HuH-7.5 (cell line): ENCODE measurements around the gene MAMLD1.

Experiments
- DNase-seq: peaks from one replicate; pipeline ENCODE4 v3.0.0; 2011; ENCODE audit warnings: low spot score

Gene MAMLD1

DNA sequence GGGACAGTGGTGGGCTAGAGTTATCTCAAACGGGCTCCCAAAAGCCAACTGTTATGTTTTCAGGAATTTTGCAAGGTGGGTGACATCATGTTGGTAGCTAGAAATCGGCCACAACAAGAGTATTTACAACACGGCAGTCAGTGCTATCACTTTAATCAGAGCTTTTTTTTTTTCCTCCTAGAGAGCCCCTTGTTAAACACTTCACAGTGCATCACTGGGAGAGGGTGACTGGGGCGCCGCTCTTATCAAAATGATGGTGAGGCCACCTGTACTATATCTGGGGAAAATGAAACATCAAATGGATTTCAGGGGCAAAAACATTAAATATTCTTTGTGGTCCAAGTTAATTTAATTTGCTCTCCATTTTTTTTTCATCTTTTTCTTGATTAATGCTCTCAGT, 44.9 kb downstream of the MAMLD1 start:
- no peak for DNase-seq

DNA sequence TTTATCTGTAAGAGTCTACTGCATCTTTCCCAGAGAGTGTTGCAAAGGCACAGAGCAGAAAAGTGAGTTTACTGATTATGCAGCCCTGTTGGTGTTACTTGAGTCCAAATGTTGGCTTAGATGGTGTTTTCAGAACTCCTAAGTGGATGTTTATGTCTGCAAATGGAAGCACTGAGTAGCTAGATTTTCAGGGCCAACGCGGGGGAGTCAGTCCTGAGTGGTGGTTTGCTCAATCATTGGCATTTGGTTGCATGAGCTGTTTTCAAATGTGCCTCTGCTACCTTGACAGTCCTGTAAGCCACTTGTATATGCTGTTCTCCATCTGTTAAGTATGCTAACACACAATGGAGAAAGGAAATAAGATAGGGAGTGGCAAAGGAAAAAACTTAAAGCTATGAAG, 45.4 kb downstream of the MAMLD1 start:
- no peak for DNase-seq

DNA sequence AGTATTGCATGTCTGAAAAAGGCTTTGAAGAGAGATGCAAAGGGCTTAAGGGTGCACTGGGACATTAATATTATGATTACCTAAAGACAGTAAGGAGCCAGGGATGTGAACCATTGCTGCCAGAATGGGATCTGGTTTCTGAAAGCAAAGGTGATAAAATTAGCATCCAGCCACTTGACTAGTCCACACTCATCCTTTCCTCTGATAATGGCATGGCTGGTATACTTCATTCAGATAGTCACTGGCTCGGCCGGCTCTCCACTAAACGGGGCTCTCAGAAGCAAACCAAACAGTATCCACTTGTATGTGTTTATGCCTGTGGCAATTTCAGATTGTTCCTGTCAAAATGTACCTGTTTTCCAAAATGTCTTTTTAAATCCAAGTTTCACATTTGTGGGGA, 46.4 kb downstream of the MAMLD1 start:
- DNase-seq = no peak

DNA sequence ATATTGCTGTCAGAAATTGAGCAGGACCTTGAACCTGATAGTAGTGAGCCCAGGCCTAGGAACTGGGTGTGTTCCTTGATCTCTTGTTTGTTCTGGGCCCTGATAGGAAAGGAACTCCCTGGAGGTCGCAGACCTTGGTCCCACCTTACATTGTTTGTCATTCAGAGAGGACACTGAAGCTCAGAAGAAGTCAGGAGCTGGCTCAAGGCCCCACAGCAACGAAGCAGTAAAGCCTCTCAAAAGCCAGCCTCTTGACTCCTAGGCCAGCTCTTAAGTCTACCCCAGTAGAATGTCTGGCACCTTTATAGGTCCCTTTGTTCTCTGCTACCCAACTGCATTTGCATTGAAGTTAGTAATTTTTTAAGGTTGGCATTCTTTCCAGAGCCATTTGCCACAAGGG, 46.8 kb downstream of the MAMLD1 start:
- DNase-seq = no peak

DNA sequence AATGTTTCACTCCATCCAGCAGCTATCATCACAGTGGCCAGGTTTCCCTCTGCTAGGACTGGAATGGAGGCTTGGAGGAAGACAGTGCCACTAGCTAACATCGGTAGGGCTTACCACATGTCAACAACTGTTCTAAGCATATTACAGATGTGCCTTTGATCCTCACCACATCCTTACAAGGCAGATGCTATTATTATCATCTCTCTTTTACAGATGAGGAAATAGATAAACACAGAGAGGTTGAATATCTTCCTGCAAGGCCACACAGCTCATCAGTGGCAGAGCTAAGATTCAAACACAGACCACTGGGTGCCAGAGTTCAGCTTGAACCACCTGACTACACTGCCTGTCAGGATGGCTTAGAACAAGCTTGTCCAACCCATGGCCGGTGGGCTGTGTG, 47.4 kb downstream of the MAMLD1 start:
- no peak for DNase-seq

DNA sequence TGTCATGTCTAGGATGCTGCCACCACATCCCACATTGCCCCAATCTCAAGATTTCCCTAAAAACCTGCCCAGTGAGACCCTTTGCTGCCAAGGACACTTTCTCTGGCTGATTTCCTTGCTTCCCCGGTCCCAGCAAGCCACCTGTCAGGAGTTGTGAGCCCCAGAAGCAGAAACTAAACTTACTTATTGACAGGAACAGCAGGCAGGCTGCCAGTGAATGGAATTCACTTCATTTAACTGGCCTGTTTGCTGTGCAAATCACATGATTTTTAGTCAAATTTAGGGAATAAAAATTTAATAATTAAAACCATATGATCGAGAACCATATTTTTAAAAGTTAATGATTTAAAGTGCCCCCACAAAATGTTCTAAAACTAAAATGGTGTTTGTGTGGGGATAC, 48.5 kb downstream of the MAMLD1 start:
- DNase-seq = no peak

DNA sequence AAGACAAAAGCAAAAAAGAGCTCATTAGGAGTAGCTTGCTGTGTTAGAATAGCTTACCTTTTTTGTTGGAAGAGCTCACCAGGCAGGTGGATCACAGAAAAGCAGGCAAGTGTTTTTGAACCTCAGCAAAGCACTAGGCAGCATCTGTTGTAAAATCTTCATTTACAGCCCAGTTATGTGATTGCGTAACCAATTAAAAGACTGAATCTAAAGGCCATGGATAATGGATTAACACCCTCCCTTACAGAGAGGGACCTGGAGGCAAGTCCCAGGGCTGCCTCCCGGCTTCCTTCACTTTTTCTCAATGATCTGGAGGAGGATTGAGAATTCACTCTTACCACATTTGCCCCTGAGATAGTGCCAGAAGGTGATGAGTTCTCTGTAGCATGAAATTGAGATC, 51.1 kb downstream of the MAMLD1 start:
- no peak for DNase-seq

DNA sequence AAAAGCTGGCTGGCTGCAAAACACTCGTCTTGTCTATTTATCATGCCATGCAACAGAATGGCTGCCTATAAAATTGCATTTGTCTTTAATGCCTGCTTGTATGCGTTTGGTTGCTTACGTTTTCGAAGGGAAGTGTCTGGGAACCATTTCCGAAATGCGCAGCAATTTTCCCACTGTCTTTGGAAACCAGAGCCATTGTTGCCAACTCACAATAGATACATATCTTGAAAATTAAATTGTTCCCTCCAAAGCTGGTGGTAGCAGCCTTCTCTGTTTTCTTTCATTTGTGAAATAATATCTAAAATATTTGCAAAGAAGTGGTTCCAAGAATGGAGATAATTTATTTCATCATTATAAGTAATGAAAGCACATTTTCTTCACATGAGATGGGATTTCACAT, 53.4 kb downstream of the MAMLD1 start:
- no peak for DNase-seq

DNA sequence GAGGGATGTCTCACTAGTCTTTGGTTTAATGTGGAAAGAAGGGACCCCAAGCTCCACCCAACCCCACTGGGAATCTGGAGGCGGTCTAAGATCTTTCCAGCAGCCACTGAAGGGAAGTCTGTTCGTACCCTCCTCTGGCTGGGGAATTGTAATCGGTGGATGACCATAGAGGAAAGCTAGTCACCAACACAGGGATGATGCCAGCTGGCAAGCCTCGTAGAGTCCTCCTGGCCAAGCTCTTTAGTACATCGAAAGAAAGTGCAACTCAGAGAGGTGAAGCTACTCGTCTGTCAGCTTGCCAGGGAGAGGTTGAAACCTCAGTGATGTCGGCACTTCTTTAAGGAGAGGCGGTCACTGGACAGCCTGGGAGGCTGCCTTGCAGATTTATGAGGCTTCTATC, 58.7 kb downstream of the MAMLD1 start:
- no peak for DNase-seq

DNA sequence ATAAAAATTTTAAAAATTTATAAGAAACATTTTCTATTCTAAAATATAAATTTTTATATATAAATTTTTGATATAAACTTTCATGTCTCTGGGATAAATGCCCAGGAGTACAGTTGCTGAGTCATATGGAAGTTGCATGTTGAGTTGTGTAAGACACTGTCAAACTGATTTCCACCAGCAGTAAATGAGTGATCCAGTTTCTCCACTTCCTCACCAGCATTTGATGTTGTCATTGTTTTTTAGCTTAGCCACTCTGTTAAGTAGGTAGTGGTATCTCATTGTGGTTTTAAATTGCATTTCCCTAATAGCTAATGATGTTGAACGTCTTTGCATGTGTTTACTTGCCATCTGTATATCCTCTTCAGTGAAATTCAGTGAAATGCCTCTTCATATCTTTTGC, 66.5 kb downstream of the MAMLD1 start:
- DNase-seq = no peak

DNA sequence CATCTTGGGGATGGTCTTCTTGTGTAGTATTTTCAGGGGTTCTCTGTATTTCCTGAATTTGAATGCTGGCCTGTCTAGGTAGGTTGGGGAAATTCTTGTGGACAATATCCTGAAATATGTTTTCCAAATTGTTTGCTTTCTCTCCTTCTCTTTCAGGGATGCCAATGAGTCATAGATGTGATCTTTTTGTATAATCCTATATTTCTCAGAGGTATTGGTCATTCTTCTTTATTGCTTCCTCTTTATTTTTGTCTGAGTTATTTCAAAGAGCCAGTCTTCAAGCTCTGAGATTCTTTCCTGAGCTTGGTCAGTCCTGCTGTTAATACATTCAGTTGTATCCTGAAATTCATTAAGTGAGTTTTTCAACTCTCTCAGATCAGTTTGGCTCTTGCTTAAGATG, 73.1 kb downstream of the MAMLD1 start:
- no peak for DNase-seq

DNA sequence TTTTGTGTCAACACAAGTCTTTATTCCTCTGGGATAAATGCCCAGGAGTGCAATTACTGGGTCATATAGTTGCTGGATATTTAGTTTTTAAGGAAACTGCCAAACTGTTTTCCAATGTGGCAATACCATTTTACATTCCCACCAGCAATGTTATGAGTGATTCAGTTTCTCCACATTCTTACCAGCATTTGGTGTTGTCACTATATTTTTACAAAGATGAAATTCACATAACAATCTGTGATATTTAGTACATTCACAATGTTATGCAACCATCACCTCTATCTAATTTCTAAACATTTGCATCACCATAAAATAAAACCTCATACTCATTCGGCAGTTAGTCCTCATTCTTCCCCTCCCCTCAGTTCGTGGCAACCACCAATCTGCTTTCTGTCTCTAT, 75.0 kb downstream of the MAMLD1 start:
- DNase-seq = no peak

DNA sequence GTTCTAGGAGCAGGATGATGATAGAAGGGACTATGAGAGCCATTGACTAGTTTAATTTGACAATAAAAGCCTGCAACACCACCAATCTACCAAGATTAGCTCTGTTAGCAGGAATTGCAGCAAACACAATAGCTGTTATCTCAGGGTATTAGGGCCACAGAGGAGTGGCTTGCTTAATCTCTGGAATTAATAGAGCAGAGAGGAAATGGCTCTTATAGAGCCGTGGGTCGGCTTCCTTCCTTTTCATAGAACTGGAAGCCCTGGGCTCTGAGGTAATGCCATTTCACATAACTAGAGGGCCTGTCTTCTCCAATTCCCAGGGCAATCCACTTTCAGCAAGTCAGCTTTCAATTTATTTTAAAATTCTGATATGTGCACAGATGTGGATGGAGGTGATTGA, 83.0 kb downstream of the MAMLD1 start:
- DNase-seq = no peak

DNA sequence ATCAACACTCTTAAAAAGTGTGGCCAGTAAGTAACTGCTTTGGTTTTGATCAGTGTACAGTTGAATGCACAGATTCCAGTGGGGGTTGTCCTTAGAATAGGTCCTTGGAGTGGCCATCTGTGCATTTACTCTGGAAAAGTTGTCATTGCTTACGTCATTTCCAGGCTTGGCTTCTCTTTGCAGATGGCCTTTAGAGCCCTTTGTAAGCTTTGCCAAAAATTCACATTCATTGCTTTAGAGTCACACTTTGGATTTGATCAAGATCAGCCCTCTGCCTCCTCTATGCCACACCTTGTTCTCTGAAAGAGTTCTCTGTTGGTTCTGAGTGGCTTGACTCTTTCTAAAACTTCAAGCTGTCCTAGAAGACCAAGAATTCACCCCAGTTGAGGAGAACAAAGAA, 83.9 kb downstream of the MAMLD1 start:
- DNase-seq = no peak

DNA sequence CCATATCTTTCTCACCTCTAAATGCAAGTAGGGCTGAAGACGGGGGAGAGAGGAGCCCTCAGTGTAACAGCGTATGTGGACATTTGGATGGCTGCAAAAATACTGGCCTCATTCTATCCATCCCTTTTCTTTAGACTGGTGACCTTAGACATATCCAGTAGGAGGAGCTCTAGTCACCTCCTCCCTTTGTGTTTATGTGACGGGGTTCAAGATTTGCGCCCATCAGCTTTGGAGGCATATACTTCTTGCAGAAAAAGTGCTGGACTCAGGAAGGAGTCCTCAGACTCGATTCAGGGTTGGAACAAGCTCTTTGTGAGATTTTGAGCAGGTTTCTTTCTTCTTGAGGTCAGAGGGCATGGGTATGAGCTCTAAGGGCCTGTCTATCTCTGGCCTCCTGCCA, 86.2 kb downstream of the MAMLD1 start:
- no peak for DNase-seq

DNA sequence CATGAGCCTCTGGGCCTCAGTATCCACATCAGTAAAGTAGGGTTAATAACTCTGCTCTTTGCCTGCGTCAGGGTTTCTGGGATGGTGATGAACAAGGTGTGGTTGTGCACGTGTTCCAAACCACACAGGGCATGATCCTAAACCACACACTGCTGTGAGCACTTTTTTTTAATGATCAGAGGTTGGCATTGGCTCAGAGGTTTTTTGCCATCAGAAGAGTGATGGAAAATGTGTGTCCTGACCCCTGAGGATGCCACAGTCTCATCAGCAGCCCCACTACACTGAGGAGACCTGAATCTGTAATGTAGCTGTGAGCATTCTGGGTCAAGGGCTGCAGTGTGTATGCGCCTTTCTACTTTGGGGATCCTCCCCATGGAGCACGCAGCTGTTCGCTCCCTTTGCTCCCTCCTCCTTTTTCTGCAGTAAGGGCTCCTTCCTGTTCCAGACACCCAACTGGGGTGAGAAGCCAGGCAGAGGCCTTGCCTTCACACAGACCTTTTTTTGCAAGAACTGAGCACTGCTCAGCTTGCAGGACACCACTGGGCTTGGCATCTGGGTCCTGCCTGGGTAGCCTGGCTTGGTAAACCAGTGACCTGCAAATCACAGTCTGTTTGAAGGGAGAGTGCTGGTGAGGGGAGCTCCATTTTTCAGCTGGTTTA, 87.5 kb downstream of the MAMLD1 start:
- no peak for DNase-seq

DNA sequence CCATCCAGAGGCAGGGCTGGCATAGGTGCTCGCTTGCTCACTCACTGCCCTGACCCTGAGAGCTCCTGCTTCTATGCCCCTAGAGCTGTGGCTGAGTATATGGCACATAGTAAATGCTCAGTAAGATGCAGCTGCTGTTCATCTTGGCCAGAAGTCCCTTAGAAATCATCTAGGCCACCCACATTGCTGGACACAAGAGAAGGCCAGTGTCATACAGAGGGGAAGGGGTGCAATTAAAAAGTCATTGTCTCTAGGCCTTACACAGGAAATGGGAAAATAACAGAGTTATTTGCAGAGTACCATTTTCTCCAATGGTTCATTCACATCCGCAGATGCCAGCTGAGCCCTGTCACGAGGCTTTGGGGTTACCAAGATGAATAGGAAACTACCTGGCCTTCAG, 88.8 kb downstream of the MAMLD1 start:
- no peak for DNase-seq

DNA sequence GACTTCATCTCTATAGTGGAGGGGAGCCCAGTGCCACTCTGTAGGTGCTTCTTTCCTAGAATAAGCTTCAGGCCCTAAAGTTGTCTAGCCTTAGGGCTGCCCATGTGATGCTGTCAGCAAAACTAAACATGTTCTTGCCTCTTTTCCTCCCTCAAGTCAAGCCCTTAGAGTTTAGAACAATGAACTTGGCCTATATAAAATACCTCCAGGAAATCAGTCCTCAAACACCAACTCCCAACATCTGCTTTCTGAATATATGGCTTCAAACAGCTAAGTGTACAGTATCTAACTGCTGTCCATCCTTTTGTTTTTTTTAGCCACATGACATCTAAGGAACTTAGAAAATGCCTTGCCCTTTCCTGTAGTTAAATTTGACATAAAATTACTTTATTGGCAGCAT, 91.0 kb downstream of the MAMLD1 start:
- DNase-seq = no peak

DNA sequence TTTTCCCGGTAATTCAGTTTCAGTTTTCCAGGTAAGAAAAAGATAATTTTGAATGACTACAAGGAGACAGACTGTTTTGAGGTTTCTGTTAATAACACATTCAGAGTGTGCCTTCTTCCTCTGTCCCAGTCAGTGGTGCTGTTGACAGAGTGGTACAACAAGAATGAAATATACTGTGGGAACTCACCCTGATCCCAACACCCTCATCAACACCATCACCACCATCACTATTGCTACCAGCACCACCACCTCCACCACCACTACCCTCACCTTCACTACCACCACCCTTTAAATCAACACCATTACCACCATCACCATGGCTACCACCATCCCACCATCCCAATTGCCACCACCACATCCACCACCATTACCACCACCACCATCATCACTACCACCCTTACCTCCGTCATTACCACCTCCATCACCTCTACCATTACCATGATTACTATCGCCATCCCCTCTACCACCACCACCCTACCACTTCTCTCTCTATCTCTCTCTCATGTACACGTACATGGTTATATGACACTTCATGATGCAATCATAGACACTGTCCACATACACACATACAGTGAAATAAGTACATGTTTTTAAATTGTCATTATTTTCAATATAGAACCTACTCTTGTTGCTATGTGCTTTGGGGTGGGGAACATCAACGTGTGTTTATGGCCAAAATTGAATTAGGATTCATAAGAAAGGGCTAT, 91.5 kb downstream of the MAMLD1 start:
- DNase-seq = no peak

DNA sequence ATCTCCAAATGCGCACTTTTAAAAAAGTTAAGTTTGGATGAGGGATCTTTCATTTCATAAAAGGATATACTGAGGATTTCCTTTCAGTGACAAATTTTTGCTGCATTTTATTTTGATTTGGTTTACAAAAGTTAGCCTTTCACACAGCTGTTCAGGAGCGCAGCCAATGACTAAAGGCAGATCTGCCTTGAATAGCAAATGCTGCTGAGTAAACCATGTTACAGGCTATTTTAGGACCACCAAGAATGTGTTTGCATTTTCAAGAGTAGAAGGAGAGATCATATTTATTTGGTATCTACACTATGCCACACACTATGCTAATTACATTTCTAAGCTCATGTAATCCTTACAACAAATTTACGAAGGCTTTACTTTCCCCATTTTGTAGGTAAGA, 92.1 kb downstream of the MAMLD1 start:
- DNase-seq = no peak

DNA sequence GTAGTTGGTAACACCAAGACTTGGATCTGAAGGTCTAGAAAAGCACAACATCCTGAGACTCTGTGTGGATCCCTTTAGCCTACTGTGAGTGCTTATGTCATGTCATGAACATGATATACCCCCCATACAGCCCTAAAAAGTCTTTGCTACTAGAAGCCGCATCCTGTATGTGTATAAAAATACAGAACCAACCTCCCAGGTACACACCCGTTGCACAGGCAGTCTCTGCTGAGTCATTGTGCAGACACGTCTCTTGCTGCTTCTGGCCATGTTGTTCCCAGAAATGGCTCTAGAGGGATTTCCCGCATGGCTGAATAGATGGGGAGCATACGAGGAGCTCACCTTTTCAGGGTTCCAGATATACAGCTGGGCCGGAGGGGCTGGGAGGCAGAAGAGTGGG, 93.3 kb downstream of the MAMLD1 start:
- DNase-seq = no peak

DNA sequence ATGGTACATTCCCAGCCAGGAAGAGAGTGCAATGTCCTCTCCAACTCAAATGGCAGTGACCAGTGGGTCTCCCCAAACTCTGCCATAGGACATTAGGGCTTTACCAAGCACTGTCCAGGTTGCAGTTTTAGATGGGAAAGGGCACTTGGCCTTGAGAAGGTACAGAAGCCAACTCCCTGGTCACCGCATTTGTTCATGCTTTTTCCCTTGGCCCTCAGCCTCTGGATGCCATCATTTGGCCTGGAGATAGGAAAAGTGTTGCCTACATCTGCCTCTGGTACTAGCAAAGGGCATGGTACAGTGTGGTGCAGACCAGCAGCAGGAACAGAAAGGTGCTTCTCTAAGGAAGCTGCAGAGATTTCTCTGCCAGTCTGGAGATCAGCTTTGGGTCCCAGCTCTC, 93.8 kb downstream of the MAMLD1 start:
- DNase-seq = no peak

DNA sequence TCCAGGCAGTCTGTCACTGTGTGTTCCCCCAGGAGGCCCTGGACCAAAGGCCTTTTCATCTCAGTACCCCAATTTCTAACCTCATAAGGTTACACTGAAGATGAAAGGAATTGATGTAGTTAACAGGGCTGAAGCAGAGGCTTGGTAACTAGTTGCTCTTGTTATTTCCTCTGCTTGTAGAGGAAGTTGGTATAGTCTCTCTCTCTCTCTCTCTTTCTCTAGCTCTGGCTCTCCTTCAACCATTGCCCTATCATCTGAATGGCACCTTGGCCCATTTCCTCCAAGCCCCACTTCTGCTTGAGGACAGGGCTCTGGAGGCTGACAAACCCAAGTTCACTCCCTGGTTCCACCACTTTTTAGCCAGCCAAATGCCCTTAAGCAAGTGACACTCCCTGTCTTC, 96.1 kb downstream of the MAMLD1 start:
- no peak for DNase-seq

DNA sequence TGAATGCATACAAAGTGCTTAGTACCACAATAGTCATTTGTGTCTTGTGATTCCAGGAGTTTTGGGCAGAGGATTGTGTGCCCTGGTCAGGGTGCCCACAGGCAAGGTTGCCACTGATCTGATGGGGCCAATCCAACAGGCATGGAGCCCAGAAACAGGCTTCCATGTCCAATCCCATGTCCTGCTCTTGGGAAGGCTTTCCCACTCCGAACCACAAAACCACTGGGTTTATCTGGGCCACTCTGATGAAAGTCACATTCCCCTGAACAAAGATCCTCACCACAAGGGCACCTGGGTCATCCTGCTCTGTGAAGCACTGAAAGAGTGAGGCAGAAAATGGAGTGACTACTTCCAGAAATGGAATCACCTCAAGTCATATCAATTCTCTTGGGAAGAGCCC, 96.9 kb downstream of the MAMLD1 start:
- DNase-seq = no peak
